ENCODE measurements around the gene KIF14.
"Not testable (repeated sequence)": the region's sequence is repeated elsewhere in the genome, so short reads cannot be mapped to it uniquely, and the experiment has no call there.

Gene KIF14

DNA sequence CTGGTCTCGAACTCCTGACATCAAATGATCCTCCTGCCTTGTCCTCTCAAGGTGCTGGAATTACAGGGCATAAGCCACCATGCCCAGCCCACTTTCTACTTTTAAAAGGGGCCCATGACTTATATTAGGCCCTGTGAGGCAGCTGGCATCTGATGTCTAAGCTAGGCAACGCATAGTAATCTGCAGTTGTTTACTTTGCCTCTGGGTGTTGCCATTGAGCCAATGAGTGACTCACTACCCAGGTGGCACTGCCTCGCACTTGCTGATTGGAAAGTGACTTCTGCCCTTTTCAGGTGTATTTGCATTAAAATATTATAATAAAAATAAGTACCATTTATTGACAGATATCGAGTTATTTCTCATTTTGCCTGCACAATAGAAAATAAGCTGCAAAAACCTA, 84.9 kb downstream of the KIF14 start:
- peak; percentile 16 for DNase-seq

DNA sequence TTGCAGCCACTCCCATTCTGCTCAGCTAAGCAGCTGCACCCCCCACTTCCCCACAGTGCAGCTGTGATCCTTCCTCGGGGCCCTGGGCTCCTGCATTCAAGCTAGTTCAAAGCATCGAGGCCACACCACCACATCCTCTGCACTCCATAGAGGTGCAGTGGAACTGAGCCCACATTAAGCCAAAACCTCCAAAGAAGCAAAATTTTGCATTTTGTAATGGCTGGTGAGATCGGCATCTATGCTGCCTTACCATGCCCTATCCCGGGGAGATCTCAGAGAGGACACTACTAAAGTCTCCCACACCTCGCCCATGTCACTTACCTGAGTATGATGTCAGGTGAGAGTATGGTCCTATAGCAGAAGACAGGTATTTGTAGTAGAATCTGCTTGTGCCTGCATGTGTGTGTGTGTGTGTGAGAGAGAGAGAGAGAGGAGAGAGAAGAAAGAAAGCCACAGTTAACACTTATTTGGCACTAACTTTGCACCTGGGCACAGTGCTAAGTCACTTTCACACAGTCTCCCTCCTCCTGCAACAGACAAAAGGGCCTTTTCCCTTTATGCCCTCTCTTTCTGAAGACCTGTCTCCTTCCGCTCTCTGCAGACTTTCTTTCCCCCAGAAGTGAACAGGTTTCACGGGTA, 89.8 kb downstream of the KIF14 start:
- no peak for DNase-seq

DNA sequence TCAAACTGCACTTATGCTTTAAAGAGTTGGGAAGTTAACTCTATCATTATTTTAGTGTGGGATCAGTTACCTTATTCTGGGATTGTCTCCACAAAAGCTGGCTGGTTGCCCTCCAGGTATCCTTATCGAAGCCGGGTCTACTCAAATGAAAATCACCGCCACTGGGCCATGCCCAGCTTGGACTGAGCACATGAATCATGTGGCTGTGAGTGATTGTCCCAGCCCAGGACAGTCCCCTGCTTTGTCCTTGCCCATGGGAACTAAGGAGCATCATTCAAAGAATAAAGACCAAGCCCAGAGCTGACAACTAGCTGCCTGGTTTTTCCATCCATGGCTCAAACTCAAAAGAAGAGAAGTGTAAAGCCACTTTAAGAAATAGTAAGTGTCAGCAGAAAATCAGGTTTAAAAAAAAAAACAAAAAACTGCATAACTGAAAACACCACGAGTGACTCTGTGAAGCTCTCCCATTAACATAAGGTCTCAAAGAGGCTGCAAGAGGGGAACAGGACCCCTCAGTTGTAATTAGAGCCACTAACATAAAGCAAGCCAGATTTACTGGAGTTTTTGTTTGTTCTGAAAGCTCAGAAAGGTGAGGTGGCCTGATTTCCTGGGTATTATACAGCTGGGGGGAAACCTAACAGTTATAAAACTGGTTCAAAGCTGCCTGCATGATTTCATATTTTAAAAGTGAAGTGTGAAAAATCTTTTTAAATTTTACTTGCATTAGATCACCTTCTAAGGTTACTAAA, 91.5 kb downstream of the KIF14 start:
- DNase-seq = no peak

DNA sequence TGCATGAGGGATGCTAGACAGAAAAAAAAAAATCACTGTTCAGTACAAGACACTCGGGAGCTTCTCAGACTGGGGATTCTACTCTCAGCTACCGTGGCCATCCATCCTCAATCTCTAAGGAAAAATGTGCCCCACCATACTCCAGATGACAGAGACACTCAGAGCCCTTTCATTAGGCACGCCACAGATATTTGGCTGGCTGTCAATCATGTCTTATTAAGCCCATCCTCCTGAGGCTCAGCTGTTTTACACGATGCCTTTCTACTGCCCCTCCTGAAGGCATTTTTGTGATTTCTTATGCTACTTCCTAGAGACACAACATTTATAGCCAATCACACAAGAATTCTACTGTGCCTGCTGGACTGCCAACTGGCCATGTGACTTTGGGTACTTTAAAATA, 92.9 kb downstream of the KIF14 start:
- DNase-seq = no peak

DNA sequence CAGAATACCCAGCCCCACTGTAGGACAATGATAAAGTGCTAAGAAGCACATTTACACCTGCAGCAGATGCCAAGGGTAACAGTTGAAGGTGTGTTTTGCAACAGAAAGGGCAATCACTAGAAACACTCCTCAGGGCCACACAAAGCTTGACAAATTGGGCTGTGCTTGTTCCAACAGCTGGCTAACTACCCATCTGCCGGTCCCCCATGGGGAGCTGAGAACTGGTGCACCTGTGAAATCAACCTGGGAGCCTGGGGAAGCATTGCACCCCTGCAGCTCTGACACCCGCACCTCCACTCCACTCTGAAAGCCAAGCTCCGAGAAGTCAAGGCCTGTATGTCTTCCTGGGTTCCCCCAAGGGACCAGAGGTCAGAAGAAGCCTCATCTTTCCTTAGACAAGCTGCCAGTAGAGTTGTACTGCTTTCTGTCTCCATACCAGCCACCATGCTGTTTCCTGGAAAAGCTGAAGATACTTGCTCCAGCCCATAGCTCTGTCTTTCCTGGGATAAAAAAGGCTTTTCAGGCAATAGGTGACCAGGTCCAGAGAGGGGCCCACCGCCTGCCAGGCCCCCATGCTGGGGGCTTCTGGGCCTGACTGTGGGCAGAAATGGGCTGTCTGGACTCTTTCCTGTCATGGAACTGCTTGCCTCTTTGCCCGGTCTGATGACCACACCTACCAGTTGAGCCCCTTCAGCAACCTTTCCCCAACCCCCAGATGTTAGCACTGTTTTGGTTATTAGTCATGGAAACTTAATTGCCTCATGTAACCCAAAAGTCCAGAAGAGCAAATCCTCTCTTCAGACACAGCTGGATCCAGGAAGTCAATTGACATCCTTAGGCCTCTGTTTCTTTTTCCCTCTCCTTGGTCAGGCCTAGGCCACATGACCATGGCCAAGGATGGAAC, 93.6 kb downstream of the KIF14 start:
- no peak for DNase-seq

DNA sequence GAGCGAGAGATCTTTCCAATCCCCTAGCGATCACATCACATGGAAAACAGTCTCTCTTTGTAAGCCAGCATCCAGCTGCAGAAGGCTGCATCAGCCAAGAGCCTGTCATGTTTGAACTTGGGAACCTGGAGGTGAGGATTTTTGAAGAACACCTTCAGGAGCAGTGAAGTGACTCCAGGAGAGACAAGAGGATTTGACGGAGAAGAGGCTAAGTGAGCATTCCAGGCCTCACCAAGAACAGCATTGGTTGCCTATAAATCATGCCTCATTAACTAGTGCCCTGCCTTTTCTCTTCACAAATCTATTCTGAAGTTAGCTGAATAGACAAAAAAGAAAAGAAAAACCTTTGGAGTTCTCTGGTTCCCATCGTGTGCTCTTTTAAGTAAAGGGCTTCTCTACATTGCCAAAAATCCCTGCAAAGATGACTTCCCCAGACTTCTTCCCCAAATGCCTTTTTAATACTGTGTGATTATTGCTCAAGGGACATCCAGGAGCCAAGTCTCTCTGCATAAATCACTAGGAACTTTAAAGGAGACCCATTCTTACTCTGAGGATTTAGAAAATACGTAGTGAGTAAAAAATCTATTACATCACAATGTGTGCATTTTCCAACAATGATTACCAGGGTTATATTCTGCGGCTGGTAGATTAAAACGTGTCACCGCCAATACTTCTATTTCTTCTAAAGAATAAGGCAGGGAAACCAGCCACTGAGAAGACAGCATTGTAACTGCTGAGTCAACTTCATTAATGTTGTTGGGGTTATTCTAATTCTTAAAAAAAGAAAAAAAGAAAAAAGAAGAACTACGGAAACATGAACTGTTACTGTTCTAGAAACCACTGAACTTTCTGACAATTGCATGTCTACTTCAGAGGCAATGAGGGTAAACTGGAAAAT, 95.2 kb downstream of the KIF14 start:
- no peak for DNase-seq

DNA sequence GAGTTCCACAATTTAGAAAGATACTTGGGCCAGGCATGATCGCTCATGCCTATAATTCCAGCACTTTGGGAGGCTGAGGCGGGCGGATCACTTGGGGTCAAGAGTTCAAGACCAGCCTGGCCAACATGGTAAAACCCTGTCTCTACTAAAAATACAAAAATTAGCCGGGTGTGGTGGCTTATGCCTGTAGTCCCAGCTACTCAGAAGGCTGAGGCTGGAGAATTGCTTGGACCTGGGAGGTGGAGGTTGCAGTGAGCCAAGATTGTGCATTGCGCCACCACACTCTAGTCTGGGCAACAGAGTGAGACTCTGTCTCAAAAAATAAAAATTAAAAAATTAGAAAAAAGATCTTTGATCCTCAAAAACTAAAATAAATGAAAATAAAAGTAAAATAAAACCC, 96.0 kb downstream of the KIF14 start:
- DNase-seq = not testable (repeated sequence)

DNA sequence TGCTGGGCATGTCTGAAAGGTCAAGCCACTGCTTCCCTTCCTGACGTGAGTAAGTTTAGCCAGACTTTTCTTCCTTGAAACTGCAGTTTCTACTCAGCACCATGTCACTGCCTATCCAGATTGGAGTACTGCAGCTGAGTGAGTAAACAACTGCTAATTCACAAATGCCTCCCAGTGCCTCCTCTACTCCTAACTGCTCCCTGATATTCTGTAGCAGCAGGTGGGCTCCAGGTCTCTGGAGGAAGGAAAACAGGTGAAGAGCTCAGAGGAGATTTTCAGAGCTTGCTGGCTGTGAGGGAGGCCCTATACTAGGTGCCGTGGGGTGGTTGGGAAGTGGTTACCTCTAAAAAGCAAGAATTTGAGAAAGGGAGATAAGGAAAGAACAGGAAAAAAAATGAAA, 96.5 kb downstream of the KIF14 start:
- no peak for DNase-seq

DNA sequence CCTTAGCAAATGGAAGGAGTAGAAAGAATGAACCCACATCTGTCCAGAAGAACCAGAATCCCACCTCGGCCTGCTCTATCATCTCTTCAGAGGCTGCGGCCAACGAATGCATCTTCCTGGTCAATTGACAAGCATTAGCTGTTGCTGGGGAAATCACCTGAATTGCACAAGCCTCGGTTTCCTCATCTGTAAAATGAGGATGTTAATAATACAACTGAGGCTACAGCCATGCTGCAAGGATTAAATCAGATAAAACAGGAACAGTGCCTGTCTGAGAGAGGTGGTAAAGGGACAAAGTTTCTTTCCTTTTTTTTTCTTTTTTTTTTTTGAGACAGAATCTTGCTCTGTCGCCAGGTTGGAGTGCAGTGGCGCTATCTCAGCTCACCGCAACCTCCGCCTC, 99.8 kb downstream of the KIF14 start:
- no peak for DNase-seq

DNA sequence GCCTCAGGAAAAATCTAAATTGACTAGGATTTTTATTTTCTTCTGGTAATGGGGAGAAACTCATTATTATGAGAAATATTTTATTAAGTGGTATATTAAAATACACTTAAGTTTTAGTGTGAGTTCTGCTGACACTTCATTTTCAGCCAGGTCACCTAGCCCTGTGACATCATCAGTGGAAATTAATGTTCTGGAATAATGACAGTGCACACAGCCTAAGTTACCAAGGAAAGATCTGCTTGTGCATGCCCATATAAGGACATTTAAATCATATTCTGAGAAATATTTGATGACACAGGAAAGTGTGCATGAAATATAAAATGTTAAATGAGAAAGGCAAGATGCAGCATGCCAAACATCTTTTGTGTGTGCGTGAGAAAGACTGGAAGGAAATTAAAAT, 102.0 kb downstream of the KIF14 start:
- DNase-seq = peak; percentile 7

DNA sequence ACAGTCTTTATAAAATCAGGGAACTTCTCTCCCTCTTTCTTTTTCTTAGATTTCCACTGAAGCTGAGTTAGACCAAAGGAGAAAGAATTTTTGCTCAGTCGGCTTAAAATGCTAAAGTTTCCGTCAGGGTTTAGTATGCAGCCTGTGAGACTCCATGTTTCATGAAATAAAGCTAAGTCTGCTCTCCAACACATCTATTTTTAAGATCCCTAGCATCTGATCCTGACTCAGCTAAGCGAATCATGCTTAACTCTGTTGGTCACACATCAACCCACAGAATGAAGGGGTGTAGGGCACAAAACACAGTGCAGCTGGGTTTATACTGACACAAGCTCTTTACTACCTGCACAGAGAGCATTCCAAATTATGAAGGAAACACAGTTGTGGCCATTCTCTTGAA, 108.4 kb downstream of the KIF14 start:
- DNase-seq = no peak

DNA sequence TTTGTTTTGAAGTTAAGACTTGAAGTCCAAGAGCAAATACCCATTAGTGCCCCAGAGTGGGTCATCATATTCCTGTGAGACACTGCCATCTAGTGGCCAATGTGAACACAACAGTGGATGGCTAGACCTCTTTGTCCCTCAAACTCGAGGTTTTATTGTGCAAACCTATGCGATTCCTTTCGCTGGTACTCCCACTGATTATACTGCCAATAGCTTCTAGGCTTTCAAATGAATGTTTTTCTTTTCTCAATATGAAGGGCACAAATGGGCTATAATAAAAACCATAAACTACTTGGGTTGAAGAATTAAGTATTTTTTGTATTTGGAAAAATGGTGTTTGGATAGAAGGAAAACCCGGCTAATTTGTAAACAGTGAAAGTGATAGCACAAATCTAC, 110.3 kb downstream of the KIF14 start:
- DNase-seq = peak; percentile 73

DNA sequence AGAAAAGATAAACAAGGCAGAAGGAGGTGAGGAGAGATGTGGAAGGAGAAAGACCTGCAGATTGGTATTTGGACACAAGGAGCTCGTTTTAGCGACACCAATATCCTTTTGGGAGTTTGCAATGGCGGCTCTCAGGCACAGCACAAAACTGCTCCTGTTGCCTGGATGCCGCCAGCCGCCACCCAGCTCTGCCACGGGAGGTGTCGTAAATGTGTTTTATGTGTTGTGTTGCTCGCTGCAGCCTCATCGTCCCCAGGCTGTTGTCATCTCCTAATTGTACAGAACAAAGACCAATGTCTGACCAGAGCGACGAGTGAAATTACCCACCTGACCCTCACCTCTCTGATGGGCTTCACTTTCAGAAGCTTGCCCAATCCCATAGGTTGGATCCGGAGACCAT, 114.1 kb downstream of the KIF14 start:
- no peak for DNase-seq

DNA sequence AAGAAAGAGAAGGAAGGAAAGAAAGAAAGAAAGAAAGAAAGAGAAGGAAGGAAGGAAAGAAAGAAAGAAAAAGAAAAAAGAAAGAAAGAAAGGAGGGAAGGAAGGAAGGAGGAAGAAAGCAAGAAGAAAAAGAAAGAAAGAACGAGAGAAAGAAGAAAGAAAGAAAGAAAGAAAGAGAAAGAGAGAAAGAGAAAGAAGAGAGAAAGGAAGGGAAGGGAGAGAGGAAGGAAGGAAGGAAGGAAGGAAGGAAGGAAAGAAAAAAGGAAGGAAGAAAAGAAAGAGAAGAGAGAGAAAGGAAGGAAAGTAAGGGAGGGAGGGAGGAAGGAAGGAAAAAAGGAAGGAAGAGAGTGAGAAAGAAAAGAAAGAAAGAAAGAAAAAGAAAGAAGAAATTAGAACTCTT, 115.3 kb downstream of the KIF14 start:
- DNase-seq = no peak
